Progenitor cell of endocrine pancreas (in vitro differentiated cells): ENCODE results near the gene TBC1D13. TPM values are rescaled to one million over a fixed set of nuclear protein-coding genes. Genes with fewer than 3 reads are reported as not detected.

Experiments used
- DNase-seq: peaks from one replicate; pipeline ENCODE4 v3.0.0; 2021; ENCODE audit warnings: low spot score; ENCODE audit not compliant: unreplicated experiment
- H3K27ac Mint-ChIP-seq: 2 replicates; pipeline ENCODE4 v1.8.0; 2021; ENCODE audit warnings: mild to moderate bottlenecking, moderate library complexity, mixed read lengths
- H3K27me3 Mint-ChIP-seq: 2 replicates; pipeline ENCODE4 v1.8.0; 2021; ENCODE audit warnings: mixed read lengths
- H3K36me3 Mint-ChIP-seq: 2 replicates; pipeline ENCODE4 v1.8.0; 2022; ENCODE audit warnings: mixed read lengths; ENCODE audit not compliant: insufficient read depth
- H3K4me1 Mint-ChIP-seq: 2 replicates; pipeline ENCODE4 v1.8.0; 2021; ENCODE audit warnings: low read depth, mixed read lengths
- H3K4me3 Mint-ChIP-seq: 2 replicates; pipeline ENCODE4 v1.8.0; 2021; ENCODE audit warnings: low read depth, mild to moderate bottlenecking, moderate library complexity, mixed read lengths
- H3K9me3 Mint-ChIP-seq: 2 replicates; pipeline ENCODE4 v1.8.0; 2021; ENCODE audit warnings: low read depth, mixed read lengths
- total RNA-seq: library from RNA; stranded (reverse); gene quantifications from 2 replicates; pipeline ENCODE4 v1.2.1, GENCODE V29; 2021
- TF ChIP-seq, protein P1 (sequence below): fragments of 200-600 bp; sonication (generic); IDR thresholded peaks from one replicate; pipeline ENCODE4 v1.5.0; 2021; ENCODE audit warnings: antibody characterized with exemption, mild to moderate bottlenecking; ENCODE audit not compliant: unreplicated experiment

The TBC1D13 gene
- total RNA-seq, 1 donor from 2014 or later: 36.1 TPM

DNA sequence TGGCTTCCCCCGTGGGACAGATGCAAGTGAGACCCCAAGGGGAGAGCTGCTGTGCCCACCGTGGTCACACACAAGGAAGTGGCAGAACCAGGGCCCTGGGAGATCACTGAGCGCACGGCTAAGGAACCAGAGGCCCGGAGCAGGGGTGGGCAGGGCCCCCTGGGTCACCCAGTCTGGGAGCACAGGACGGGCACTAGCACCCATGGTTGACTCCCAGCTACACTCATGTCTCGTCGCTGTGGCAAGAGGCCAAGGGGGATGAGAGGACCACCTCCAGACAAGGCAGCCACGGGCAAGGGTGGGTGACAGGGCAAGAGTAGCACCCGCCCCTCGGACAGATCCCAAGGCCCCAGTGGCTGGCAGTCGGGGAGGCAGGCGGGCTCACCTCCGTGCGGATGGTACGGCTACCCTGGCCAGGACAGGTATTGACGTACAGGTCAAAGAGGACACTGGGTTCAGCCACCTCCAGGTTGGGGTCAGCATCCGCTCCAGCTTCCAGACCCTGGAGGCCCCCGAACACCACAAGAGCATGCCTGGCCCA, 36.4 kb downstream of the TBC1D13 start:
- DNase-seq: no peak
- Mint-ChIP-seq H3K27me3 (no peaks in the 10 kb centered on the region), H3K9me3 (no peaks in the 10 kb centered on the region), H3K27ac (no peak overlapping the region), H3K36me3 (peaks cover 8% of the 10 kb centered on the region), H3K4me1 (peaks cover 3% of the 10 kb centered on the region), H3K4me3 (no peak overlapping the region)
- TF ChIP-seq, protein P1, sequence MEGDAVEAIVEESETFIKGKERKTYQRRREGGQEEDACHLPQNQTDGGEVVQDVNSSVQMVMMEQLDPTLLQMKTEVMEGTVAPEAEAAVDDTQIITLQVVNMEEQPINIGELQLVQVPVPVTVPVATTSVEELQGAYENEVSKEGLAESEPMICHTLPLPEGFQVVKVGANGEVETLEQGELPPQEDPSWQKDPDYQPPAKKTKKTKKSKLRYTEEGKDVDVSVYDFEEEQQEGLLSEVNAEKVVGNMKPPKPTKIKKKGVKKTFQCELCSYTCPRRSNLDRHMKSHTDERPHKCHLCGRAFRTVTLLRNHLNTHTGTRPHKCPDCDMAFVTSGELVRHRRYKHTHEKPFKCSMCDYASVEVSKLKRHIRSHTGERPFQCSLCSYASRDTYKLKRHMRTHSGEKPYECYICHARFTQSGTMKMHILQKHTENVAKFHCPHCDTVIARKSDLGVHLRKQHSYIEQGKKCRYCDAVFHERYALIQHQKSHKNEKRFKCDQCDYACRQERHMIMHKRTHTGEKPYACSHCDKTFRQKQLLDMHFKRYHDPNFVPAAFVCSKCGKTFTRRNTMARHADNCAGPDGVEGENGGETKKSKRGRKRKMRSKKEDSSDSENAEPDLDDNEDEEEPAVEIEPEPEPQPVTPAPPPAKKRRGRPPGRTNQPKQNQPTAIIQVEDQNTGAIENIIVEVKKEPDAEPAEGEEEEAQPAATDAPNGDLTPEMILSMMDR: no peak

DNA sequence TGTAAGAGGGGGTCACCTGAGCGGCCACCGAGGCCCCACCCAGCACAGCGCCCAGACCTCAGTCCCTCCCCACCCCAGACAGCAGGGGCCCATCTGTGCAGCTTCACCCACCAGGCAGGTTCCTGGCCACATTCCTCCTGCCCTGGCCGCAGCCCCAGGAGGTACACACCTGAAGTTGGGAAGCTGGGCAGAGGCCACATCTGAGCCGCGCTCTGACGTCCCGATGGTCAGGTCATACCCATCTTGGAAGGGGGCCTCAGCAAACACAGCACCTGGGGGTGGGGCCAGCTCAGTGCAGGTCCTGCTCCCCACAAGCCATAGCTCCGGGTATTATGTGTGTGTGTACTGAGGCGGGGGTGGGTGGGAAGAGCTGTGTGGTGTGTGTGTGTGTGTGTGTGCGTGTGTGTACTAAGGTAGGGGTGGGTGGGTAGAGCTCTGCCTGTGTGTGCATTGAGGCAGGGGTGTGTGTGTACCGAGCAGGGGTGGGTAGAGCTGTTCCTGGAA, 36.9 kb downstream of the TBC1D13 start:
- Mint-ChIP-seq H3K36me3 (peaks cover 11% of the 10 kb centered on the region), H3K4me1 (peaks cover 8% of the 10 kb centered on the region), H3K4me3 (no peak overlapping the region), H3K9me3 (no peaks in the 10 kb centered on the region), H3K27me3 (no peaks in the 10 kb centered on the region), H3K27ac (peak overlapping the region; percentile 56)
- TF ChIP-seq, protein P1: no peak
- DNase-seq: no peak

DNA sequence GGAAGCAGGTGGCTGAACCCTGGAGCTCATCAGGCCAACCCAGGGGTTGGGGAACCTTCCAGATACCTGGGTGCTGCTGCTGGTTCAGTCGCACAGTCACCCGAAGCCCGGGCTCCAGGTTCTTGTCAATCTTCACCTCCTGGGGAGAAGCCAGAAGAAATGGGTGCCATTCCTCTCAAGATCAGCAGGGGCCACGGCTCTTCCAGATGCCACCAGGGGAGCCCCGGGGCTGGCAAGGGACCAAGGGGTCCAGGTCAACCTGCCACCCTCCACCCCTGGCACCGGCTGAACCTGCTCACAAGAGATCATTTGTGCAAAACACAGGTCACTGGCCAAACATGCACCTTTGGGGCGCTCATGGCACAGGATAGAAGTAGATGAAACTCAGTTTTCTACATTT, 37.9 kb downstream of the TBC1D13 start:
- DNase-seq: no peak
- no peaks in the 10 kb centered on the region for H3K9me3 Mint-ChIP-seq
- TF ChIP-seq, protein P1: no peak
- no peak overlapping the region for H3K27ac Mint-ChIP-seq
- no peaks in the 10 kb centered on the region for H3K27me3 Mint-ChIP-seq
- H3K36me3 Mint-ChIP-seq: peaks cover 12% of the 10 kb centered on the region
- no peak overlapping the region for H3K4me3 Mint-ChIP-seq
- peaks cover 8% of the 10 kb centered on the region for H3K4me1 Mint-ChIP-seq

DNA sequence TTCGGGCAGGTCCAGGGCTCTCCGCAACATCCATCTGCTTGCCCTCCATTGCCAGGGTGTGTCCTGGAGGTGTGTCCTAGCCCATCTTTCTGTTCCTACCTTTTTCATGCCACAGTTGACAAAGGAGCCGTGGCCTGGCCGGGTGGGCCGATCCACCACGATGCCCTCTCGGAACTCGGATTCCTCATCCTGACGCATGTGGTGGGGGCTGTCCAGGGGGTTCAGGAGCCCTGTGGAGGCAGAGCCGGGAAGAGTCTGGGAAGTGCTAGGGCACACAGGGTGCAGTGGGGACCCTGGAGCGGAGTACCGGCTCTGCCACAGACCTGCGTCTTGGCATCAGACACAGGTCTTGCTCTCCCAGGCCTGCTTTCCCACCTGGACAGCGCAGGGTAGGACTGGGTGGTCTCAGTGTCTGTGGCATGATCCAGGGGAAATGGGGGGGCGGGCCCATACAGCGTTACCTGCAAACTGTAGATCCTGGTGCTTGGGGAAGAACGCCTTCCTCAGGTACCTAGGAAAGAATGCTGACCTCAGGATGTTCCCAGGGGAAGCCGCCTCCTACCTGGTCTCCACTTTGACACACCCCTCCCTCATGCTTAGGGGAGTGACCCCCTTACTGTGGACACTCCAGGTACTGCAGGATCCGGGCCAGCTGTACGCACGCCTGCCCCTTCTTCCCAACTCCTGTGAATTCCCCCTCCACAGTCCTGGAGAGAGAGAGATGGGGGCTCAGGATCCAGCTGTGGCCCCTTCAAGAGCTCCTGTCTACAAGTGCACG, 39.1 kb downstream of the TBC1D13 start:
- TF ChIP-seq, protein P1: peak; percentile 14
- Mint-ChIP-seq H3K9me3 (no peaks in the 10 kb centered on the region), H3K27ac (no peak overlapping the region), H3K4me1 (peaks cover 8% of the 10 kb centered on the region), H3K4me3 (no peak overlapping the region), H3K36me3 (peaks cover 12% of the 10 kb centered on the region), H3K27me3 (no peaks in the 10 kb centered on the region)
- no peak for DNase-seq

DNA sequence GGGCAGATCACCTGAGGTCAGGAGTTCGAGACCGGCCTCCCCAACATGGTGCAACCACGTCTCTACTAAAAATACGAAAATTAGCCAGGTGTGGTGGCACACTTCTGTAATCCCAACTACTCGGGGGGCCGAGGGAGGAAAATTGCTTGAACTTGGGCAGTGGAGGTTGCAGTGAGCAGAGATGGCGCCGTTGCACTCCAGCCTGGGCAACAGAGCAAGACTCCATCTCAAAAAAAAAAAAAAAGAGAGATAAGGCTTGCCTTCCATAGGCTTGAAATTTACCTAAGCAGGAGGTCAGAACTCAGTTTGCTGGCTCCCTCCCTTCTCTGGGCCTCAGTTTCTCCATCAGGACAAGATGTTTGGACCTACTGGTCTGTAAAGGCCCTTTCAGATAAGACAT, 41.2 kb downstream of the TBC1D13 start:
- Mint-ChIP-seq H3K27ac (no peak overlapping the region), H3K36me3 (peaks cover 11% of the 10 kb centered on the region), H3K4me1 (peaks cover 8% of the 10 kb centered on the region), H3K9me3 (no peaks in the 10 kb centered on the region), H3K27me3 (no peaks in the 10 kb centered on the region), H3K4me3 (peak overlapping the region; percentile 88)
- DNase-seq: no peak
- TF ChIP-seq, protein P1: no peak
